Measurements from ENCODE around the gene RPL36AL. TPM values are rescaled to one million over a fixed set of nuclear protein-coding genes. Genes with fewer than 3 reads are reported as not detected.
A peak's percentile ranks its signal among the peaks of the same experiment; 100 is the strongest.
"Not testable (repeated sequence)": the region's sequence is repeated elsewhere in the genome, so short reads cannot be mapped to it uniquely, and the experiment has no call there.

RPL36AL gene
- total RNA-seq, 1 donor from 2014 or later, result 170 TPM

DNA sequence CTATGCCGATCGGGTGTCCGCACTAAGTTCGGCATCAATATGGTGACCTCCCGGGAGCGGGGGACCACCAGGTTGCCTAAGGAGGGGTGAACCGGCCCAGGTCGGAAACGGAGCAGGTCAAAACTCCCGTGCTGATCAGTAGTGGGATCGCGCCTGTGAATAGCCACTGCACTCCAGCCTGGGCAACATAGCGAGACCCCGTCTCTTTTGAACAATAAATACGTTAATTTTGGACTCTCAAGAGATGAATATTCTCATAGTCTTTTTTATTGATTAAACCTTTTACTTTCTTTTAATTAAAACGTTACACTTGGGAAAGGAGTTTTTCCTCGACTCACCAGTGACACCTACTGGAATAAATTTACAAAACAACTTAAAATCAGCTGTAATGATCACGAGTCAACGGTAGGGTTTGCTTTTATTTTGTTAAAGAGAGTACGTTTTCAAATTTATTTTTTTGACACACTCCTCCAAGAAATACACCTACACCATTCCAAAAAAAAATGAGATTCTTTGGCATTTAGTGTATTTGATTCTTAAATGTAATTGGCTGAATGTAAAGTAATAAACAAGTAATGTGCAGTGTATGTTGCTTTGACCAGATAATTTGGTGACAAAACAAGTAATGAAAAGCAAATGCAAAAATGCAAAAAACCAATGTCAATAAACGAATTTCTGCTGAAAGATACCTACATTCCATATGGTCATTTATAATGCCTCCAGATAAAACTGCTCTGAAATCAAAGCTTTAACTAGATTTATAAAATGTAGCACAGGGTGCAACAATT, 33.6 kb downstream of the RPL36AL start:
- Histone ChIP-seq H3K27ac (peak overlapping the region; percentile 21), H3K27me3 (no peaks in the 10 kb centered on the region), H3K4me2 (peak overlapping the region; percentile 31), H2AFZ (replicated peaks) (peak overlapping the region; percentile 48), H3K4me1 (peaks cover 6% of the 10 kb centered on the region), H4K20me1 (ENCODE audit: low read depth) (peaks cover 41% of the 10 kb centered on the region), H3K9me3 (ENCODE audit: low read depth) (no peaks in the 10 kb centered on the region), H3K79me2 (ENCODE audit: low read depth) (peaks cover 44% of the 10 kb centered on the region), H3K4me3 (peak overlapping the region; percentile 76), H3F3A (ENCODE audit: low read depth) (peaks cover 36% of the 10 kb centered on the region), H3K36me3 (peaks cover 15% of the 10 kb centered on the region), H3K9ac (no peak overlapping the region)
- Mint-ChIP-seq H3K27ac (peak overlapping the region; percentile 98), H3K36me3 (peaks cover 31% of the 10 kb centered on the region), H3K4me1 (peaks cover 25% of the 10 kb centered on the region), H3K4me3 (peak overlapping the region; percentile 95), H3K27me3 (ENCODE audit: insufficient read depth, low read depth) (peaks cover 20% of the 10 kb centered on the region), H3K9me3 (peaks cover 4% of the 10 kb centered on the region)
- TF ChIP-seq EZH2 (IDR thresholded peaks at IDR 0.05) (no peak), EZH2phosphoT487 (IDR thresholded peaks at IDR 0.05) (no peak)
- TF ChIP-seq, protein P1, sequence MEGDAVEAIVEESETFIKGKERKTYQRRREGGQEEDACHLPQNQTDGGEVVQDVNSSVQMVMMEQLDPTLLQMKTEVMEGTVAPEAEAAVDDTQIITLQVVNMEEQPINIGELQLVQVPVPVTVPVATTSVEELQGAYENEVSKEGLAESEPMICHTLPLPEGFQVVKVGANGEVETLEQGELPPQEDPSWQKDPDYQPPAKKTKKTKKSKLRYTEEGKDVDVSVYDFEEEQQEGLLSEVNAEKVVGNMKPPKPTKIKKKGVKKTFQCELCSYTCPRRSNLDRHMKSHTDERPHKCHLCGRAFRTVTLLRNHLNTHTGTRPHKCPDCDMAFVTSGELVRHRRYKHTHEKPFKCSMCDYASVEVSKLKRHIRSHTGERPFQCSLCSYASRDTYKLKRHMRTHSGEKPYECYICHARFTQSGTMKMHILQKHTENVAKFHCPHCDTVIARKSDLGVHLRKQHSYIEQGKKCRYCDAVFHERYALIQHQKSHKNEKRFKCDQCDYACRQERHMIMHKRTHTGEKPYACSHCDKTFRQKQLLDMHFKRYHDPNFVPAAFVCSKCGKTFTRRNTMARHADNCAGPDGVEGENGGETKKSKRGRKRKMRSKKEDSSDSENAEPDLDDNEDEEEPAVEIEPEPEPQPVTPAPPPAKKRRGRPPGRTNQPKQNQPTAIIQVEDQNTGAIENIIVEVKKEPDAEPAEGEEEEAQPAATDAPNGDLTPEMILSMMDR (IDR thresholded peaks at IDR 0.05), result peak; percentile 91
- peak; percentile 57 for DNase-seq (ENCODE audit: low spot score)

DNA sequence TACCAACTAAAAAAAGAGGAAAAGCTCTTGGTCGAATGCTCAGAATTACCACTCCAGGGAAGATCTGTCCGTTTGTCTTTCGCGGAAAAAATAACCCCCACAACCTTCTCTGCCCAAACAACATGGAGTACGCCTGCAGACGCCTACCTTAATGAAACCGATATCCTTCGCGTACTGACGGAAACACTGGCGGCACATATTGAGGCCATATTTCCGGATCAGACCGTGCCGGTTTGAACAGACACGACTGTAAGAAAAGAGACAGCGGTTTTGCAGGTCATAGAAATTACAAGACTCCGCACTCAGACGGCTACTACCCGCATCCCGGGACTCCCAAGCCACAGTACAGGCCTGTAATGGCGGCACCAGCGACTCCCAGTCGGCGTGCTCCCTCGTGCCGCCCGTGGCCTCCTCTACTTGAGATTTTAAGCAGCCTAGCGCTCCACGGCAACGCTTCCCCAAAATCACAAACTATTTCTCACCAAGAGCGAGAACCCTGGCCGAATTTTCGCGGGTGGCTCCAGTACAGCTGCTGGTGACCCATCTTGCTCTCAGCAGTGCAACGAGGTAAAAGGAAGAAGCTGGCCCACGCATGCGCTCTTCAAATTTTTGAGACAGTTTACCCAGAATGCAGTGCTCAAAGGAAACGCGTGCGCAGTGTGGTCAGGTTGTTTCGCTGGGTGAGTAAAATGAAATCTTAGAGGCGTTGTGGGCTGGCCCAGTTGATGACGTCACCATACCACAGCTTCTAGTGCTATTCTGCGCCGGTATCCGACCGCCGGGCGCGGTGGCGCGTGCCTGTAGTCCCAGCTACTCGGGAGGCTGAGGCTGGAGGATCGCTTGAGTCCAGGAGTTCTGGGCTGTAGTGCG, 34.4 kb downstream of the RPL36AL start, which contains the start of gene RPS29:
Gene RPS29 (minus strand): TSS at position 578 of the 870 bp plus-strand sequence. CDS start 34 bp downstream, at position 544.
- H3K4me3 ChIP-seq, result peak within 1 kb of the TSS; percentile 76
- peaks cover 6% of the 10 kb centered on the region for H3K4me1 ChIP-seq
- H4K20me1 ChIP-seq (ENCODE audit: low read depth), result peaks cover 49% of the 10 kb centered on the region
- TF ChIP-seq EZH2 (IDR thresholded peaks at IDR 0.05), result no peak
- TF ChIP-seq, protein P1 (IDR thresholded peaks at IDR 0.05), result no peak
- no peak for TF ChIP-seq EZH2phosphoT487 (IDR thresholded peaks at IDR 0.05)
- peaks cover 36% of the 10 kb centered on the region for H3K36me3 Mint-ChIP-seq
- H3K27ac ChIP-seq, result peak within 1 kb of the TSS; percentile 21
- peaks cover 4% of the 10 kb centered on the region for H3K9me3 Mint-ChIP-seq
- peak; percentile 98 for DNase-seq (ENCODE audit: low spot score)
- H3K79me2 ChIP-seq (ENCODE audit: low read depth), result peaks cover 52% of the 10 kb centered on the region
- no peaks in the 10 kb centered on the region for H3K27me3 ChIP-seq
- H3K4me2 ChIP-seq, result peak within 1 kb of the TSS; percentile 82
- peaks cover 28% of the 10 kb centered on the region for H3K4me1 Mint-ChIP-seq
- H3K9me3 ChIP-seq (ENCODE audit: low read depth), result no peaks in the 10 kb centered on the region
- H3K9ac ChIP-seq, result peak within 1 kb of the TSS; percentile 79
- H3K36me3 ChIP-seq, result peaks cover 15% of the 10 kb centered on the region
- peak within 1 kb of the TSS; percentile 95 for H3K4me3 Mint-ChIP-seq
- H2AFZ ChIP-seq (replicated peaks), result peak within 1 kb of the TSS; percentile 48
- peaks cover 36% of the 10 kb centered on the region for H3F3A ChIP-seq (ENCODE audit: low read depth)
- peaks cover 20% of the 10 kb centered on the region for H3K27me3 Mint-ChIP-seq (ENCODE audit: insufficient read depth, low read depth)
- H3K27ac Mint-ChIP-seq, result peak within 1 kb of the TSS; percentile 98

DNA sequence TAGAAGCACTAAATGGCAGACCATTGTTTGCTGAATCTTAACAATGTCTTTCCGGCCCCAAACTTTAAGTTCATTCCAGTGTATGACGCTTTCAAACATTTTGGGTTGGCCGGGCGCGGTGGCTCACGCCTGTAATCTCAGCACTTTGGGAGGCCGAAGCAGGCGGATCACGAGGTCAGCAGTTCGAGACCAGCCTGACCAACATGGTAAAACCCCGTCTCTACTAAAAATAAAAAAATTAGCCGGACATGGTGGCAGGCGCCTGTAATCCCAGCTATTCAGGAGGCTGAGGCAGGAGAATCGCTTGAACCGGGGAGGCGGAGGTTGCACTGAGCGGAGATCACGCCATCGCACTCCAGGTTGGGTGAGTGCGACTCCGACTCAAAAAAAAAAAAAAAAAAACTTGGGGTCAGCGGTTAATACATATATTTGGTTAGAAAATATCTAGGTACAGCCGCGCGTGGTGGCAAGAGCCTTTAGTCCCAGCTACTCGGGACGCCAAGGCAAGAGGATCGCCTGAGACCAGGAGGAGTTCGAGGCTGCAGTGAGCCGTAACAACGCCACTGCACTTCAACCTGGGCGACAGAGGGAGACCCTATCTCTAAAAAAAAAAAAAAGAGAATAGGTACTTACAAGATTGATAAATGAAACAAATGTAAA, 35.3 kb downstream of the RPL36AL start:
- Histone ChIP-seq H3K79me2 (ENCODE audit: low read depth) (peaks cover 61% of the 10 kb centered on the region), H4K20me1 (ENCODE audit: low read depth) (peaks cover 58% of the 10 kb centered on the region), H3K9ac (peak overlapping the region; percentile 79), H3K4me3 (peak overlapping the region; percentile 76), H3F3A (ENCODE audit: low read depth) (peaks cover 36% of the 10 kb centered on the region), H3K36me3 (peaks cover 15% of the 10 kb centered on the region), H3K4me2 (peak overlapping the region; percentile 82)
- H3K27me3 Mint-ChIP-seq (ENCODE audit: insufficient read depth, low read depth), result peaks cover 20% of the 10 kb centered on the region
- not testable (repeated sequence) for H3K9me3 Mint-ChIP-seq; H2AFZ ChIP-seq (replicated peaks); H3K27ac ChIP-seq; H3K27me3 ChIP-seq; H3K9me3 ChIP-seq (ENCODE audit: low read depth); H3K4me1 ChIP-seq
- peak; percentile 16 for DNase-seq (ENCODE audit: low spot score)
- peak overlapping the region; percentile 98 for H3K27ac Mint-ChIP-seq
- H3K4me1 Mint-ChIP-seq, result peaks cover 28% of the 10 kb centered on the region
- peak overlapping the region; percentile 95 for H3K4me3 Mint-ChIP-seq
- peaks cover 36% of the 10 kb centered on the region for H3K36me3 Mint-ChIP-seq
